Measurements from ENCODE around the gene LRRC3B. TPM values are rescaled to one million over a fixed set of nuclear protein-coding genes. Genes with fewer than 3 reads are reported as not detected.
A peak's percentile ranks its signal among the peaks of the same experiment; 100 is the strongest.

Gene LRRC3B
- total RNA-seq, 1 donor from 2014 or later, result 8.2 TPM

- H3F3A ChIP-seq (ENCODE audit: low read depth), result peaks cover 29% of the 10 kb centered on the region
- peaks cover 31% of the 10 kb centered on the region for H3K4me1 ChIP-seq
- H4K20me1 ChIP-seq (ENCODE audit: low read depth), result no peaks in the 10 kb centered on the region
- Mint-ChIP-seq H3K27ac (peak overlapping the region; percentile 67), H3K9me3 (peaks cover 6% of the 10 kb centered on the region), H3K27me3 (ENCODE audit: insufficient read depth, low read depth) (peaks cover 4% of the 10 kb centered on the region), H3K4me1 (peaks cover 22% of the 10 kb centered on the region), H3K36me3 (no peaks in the 10 kb centered on the region), H3K4me3 (no peak overlapping the region)
- no peaks in the 10 kb centered on the region for H3K27me3 ChIP-seq
- DNase-seq (ENCODE audit: low spot score), result peak; percentile 91
- peak overlapping the region; percentile 62 for H3K4me2 ChIP-seq
- H3K27ac ChIP-seq, result peak overlapping the region; percentile 75
- H3K36me3 ChIP-seq, result peaks cover 5% of the 10 kb centered on the region
- TF ChIP-seq EZH2phosphoT487 (IDR thresholded peaks at IDR 0.05), result peak; percentile 57
- TF ChIP-seq EZH2 (IDR thresholded peaks at IDR 0.05), result no peak
- H3K4me3 ChIP-seq, result peak overlapping the region; percentile 10
- H2AFZ ChIP-seq (replicated peaks), result no peak overlapping the region
- H3K9ac ChIP-seq, result no peak overlapping the region
- no peaks in the 10 kb centered on the region for H3K79me2 ChIP-seq (ENCODE audit: low read depth)
- H3K9me3 ChIP-seq (ENCODE audit: low read depth), result peaks cover 6% of the 10 kb centered on the region
Measured at GRCh38 chr3:26719134-26719533, 96.6 kb downstream of the LRRC3B start.

- Mint-ChIP-seq H3K27ac (no peak overlapping the region), H3K9me3 (peaks cover 3% of the 10 kb centered on the region), H3K36me3 (no peaks in the 10 kb centered on the region), H3K4me1 (peaks cover 28% of the 10 kb centered on the region), H3K4me3 (no peak overlapping the region), H3K27me3 (ENCODE audit: insufficient read depth, low read depth) (peaks cover 4% of the 10 kb centered on the region)
- no peak for DNase-seq (ENCODE audit: low spot score)
- no peak overlapping the region for H3K27ac ChIP-seq
- no peak overlapping the region for H3K4me3 ChIP-seq
- no peaks in the 10 kb centered on the region for H3K27me3 ChIP-seq
- H3K4me2 ChIP-seq, result no peak overlapping the region
- H3K36me3 ChIP-seq, result peaks cover 3% of the 10 kb centered on the region
- no peaks in the 10 kb centered on the region for H3K79me2 ChIP-seq (ENCODE audit: low read depth)
- peaks cover 20% of the 10 kb centered on the region for H3F3A ChIP-seq (ENCODE audit: low read depth)
- H3K4me1 ChIP-seq, result peaks cover 50% of the 10 kb centered on the region
- no peak overlapping the region for H2AFZ ChIP-seq (replicated peaks)
- no peak overlapping the region for H3K9ac ChIP-seq
- peaks cover 5% of the 10 kb centered on the region for H3K9me3 ChIP-seq (ENCODE audit: low read depth)
- TF ChIP-seq, protein P1, sequence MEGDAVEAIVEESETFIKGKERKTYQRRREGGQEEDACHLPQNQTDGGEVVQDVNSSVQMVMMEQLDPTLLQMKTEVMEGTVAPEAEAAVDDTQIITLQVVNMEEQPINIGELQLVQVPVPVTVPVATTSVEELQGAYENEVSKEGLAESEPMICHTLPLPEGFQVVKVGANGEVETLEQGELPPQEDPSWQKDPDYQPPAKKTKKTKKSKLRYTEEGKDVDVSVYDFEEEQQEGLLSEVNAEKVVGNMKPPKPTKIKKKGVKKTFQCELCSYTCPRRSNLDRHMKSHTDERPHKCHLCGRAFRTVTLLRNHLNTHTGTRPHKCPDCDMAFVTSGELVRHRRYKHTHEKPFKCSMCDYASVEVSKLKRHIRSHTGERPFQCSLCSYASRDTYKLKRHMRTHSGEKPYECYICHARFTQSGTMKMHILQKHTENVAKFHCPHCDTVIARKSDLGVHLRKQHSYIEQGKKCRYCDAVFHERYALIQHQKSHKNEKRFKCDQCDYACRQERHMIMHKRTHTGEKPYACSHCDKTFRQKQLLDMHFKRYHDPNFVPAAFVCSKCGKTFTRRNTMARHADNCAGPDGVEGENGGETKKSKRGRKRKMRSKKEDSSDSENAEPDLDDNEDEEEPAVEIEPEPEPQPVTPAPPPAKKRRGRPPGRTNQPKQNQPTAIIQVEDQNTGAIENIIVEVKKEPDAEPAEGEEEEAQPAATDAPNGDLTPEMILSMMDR (IDR thresholded peaks at IDR 0.05), result peak; percentile 12
- TF ChIP-seq EZH2 (IDR thresholded peaks at IDR 0.05), result no peak
- H4K20me1 ChIP-seq (ENCODE audit: low read depth), result no peaks in the 10 kb centered on the region
Measured at GRCh38 chr3:26721047-26721446, 98.5 kb downstream of the LRRC3B start.

- Mint-ChIP-seq H3K36me3 (peaks cover under 1% of the 10 kb centered on the region), H3K27me3 (ENCODE audit: insufficient read depth, low read depth) (peaks cover 8% of the 10 kb centered on the region), H3K27ac (no peak overlapping the region), H3K9me3 (peaks cover under 1% of the 10 kb centered on the region), H3K4me3 (no peak overlapping the region), H3K4me1 (no peaks in the 10 kb centered on the region)
- no peaks in the 10 kb centered on the region for H3F3A ChIP-seq (ENCODE audit: low read depth)
- no peak overlapping the region for H3K4me3 ChIP-seq
- no peaks in the 10 kb centered on the region for H4K20me1 ChIP-seq (ENCODE audit: low read depth)
- H3K36me3 ChIP-seq, result no peaks in the 10 kb centered on the region
- H3K4me1 ChIP-seq, result peaks cover 13% of the 10 kb centered on the region
- no peak overlapping the region for H3K9ac ChIP-seq
- no peak overlapping the region for H3K4me2 ChIP-seq
- DNase-seq (ENCODE audit: low spot score), result no peak
- no peak overlapping the region for H2AFZ ChIP-seq (replicated peaks)
- H3K27me3 ChIP-seq, result no peaks in the 10 kb centered on the region
- H3K27ac ChIP-seq, result no peak overlapping the region
- TF ChIP-seq EZH2phosphoT487 (IDR thresholded peaks at IDR 0.05) (no peak), EZH2 (IDR thresholded peaks at IDR 0.05) (no peak)
- TF ChIP-seq, protein P1 (IDR thresholded peaks at IDR 0.05), result no peak
- H3K79me2 ChIP-seq (ENCODE audit: low read depth), result no peaks in the 10 kb centered on the region
- H3K9me3 ChIP-seq (ENCODE audit: low read depth), result no peaks in the 10 kb centered on the region
Measured at GRCh38 chr3:26731843-26732242, 109.3 kb downstream of the LRRC3B start.

DNA sequence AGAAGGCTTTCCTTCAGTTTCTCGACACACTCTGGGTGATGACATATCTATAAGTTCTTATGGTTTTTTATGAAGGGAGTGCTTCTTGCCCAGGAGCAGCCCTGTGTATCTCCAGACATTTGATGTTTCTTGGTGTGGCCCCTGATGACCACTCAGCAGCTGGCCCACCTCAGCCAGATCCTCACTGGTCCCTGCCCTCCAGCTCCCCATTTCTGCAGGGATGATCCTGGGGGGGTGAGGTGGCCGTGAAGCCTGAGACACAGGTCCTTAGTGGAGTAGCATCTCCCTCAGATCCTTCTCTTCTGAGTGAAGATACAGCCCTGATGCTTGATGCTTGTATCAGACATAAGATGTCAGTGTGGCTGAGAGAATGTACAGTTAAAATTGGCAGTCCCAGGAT lies 127.7 kb downstream of the LRRC3B start:
- H3K36me3 Mint-ChIP-seq, result no peaks in the 10 kb centered on the region
- no peaks in the 10 kb centered on the region for H3K4me1 Mint-ChIP-seq
- H3K9me3 ChIP-seq (ENCODE audit: low read depth), result no peaks in the 10 kb centered on the region
- TF ChIP-seq, protein P1 (IDR thresholded peaks at IDR 0.05), result no peak
- no peak for TF ChIP-seq EZH2 (IDR thresholded peaks at IDR 0.05)
- no peaks in the 10 kb centered on the region for H3K4me1 ChIP-seq
- H3K4me2 ChIP-seq, result no peak overlapping the region
- no peaks in the 10 kb centered on the region for H4K20me1 ChIP-seq (ENCODE audit: low read depth)
- H3K36me3 ChIP-seq, result no peaks in the 10 kb centered on the region
- no peaks in the 10 kb centered on the region for H3F3A ChIP-seq (ENCODE audit: low read depth)
- H3K4me3 ChIP-seq, result no peak overlapping the region
- DNase-seq (ENCODE audit: low spot score), result no peak
- no peaks in the 10 kb centered on the region for H3K9me3 Mint-ChIP-seq
- H3K79me2 ChIP-seq (ENCODE audit: low read depth), result no peaks in the 10 kb centered on the region
- H2AFZ ChIP-seq (replicated peaks), result no peak overlapping the region
- H3K27ac ChIP-seq, result no peak overlapping the region
- no peak overlapping the region for H3K9ac ChIP-seq
- no peaks in the 10 kb centered on the region for H3K27me3 ChIP-seq
- peak overlapping the region; percentile 53 for H3K27ac Mint-ChIP-seq
- no peaks in the 10 kb centered on the region for H3K27me3 Mint-ChIP-seq (ENCODE audit: insufficient read depth, low read depth)
- no peak overlapping the region for H3K4me3 Mint-ChIP-seq
